Upper lobe of left lung (tissue), 6 donors: ENCODE data around the gene GAB2. TPM values are rescaled to one million over a fixed set of nuclear protein-coding genes. Genes with fewer than 3 reads are reported as not detected.

ENCODE experiments used
- ATAC-seq, 2 donors: fragments of 200-7000 bp; cut with Tn5 transposase; one replicate each; pipeline ENCODE4 v1.9.1; 2022; ENCODE audit warnings: mild to moderate bottlenecking in 2 of 2, moderate library complexity in 2 of 2; ENCODE audit not compliant: low FRiP score in 2 of 2
- DNase-seq, 2 donors: peaks; one replicate each; pipeline ENCODE4 v3.0.0-alpha.2; 2019 to 2020
- H3K27ac ChIP-seq, 4 donors: fragments of 200-600 bp; sonication (generic); one replicate each; pipeline ENCODE4 v1.5.1; 2016 to 2019
- H3K27me3 ChIP-seq, 4 donors: fragments of 200-600 bp; sonication (generic); one replicate each; pipeline ENCODE4 v1.5.1; 2017 to 2019
- H3K36me3 ChIP-seq, 4 donors: fragments of 200-600 bp; sonication (generic); one replicate each; pipeline ENCODE4 v1.5.1; 2016 to 2019
- H3K4me1 ChIP-seq, 4 donors: fragments of 200-600 bp; sonication (generic); one replicate each; pipeline ENCODE4 v1.5.1; 2018 to 2019
- H3K4me3 ChIP-seq, 4 donors: fragments of 200-600 bp; sonication (generic); one replicate each; pipeline ENCODE4 v1.5.1; 2017 to 2019; ENCODE audit warnings: mild to moderate bottlenecking in 2 of 4, moderate library complexity in 1 of 4
- H3K9me3 ChIP-seq, 4 donors: fragments of 200-600 bp; sonication (generic); one replicate each; pipeline ENCODE4 v1.5.1; 2018 to 2019
- EP300 ChIP-seq, 4 donors: sonication (generic); formaldehyde crosslinking; IDR thresholded peaks; one replicate each; pipeline ENCODE4 v1.5.1; 2017; ENCODE audit warnings: antibody characterized with exemption in 4 of 4, control low read depth in 2 of 4
- POLR2A ChIP-seq, 4 donors: fragments of 450-650 bp; IDR thresholded peaks; one replicate each; pipeline ENCODE4 v1.5.1; 2016 to 2017; ENCODE audit warnings: antibody characterized with exemption in 4 of 4, mild to moderate bottlenecking in 2 of 4
- POLR2AphosphoS5 ChIP-seq, 2 donors: sonication (generic); formaldehyde crosslinking; IDR thresholded peaks; one replicate each; pipeline ENCODE4 v1.5.1; 2017; ENCODE audit warnings: antibody characterized with exemption in 2 of 2
- WGBS, 2 donors: methylation state at CpG; one replicate each; pipeline ENCODE4 v1.1.5; 2017 to 2018; 5-methylcytosine and 5-hydroxymethylcytosine counted together
- total RNA-seq, 6 donors: library from RNA; depleted of rRNA in 4 of 6; stranded (reverse); fragments of >200 nt in 4 of 6; gene quantifications; one replicate each; pipeline versions ENCODE4 v1.1.0 to v1.2.1, GENCODE V29; 2016 to 2021
- TF ChIP-seq, protein P1 (sequence below), 6 experiments: fragments of 450-650 bp in 4 of 6; fragments of 200-600 bp in 2 of 6; sonication (generic) in 2 of 6; IDR thresholded peaks; one replicate each; pipeline ENCODE4 v1.5.1; 2016 to 2019; ENCODE audit warnings: antibody characterized with exemption in 6 of 6
- donor health status: DM: no; HTN: no; CAD: no; lungs with moderate emphysema.
- donor health status: DM: no; HTN: yes; CAD: no; lungs with severe emphysema.

GAB2 gene
- total RNA-seq, 6 donors from 2014 or later, result 40.9 to 76.6 (median 50.4) TPM

DNA sequence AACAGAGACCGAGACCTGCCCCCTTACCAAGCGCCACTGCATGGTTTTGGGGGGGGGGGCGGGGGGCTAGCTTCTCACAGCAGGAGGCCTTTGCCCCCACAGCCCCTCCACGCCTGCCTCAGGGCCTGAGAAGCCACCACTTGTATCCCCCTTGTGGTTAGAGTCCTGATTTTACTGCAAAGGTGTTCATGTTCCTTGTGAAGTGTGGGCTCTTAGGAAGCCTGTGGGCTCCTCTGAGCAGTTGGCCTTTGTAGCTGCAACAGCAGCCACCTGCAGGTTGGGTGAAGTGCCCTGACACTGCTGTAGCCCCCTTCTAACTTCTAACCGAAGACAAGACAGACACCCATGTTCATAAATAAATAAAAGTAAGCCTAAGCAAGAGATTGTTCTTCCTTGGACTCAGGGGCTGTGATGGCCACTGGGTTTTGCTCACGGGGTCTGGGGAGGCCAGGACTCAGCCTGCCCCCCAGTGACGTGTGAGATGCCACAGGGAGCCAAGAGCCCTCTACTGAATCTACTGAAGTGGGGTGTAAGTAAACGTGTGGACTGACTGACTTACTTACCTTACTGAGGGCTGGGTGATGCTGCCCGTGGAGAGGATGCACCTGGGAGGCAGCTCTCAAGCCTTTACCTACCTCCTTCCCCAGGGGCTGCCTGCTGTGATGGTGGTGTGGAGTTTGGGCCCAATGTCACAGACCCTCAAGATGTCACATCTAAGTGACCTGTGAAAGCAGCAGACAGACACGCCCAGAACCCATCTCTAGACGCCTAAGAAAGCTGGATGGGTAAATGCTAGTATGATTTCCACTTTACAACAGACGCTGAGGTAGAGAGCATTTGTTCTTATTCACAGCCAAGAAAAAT lies 203.1 kb downstream of the GAB2 start:
- Histone ChIP-seq H3K27me3 (no peaks in the 10 kb centered on the region), H3K27ac (no peak overlapping the region), H3K9me3 (no peaks in the 10 kb centered on the region), H3K4me3 (no peak overlapping the region), H3K4me1 (no peaks in the 10 kb centered on the region), H3K36me3 (peaks cover 15 to 64% (median 46%) of the 10 kb centered on the region in 4 donors)
- ATAC-seq (no peak), DNase-seq (no peak)
- TF ChIP-seq POLR2AphosphoS5 (IDR thresholded peaks at IDR 0.05) (no peak), EP300 (IDR thresholded peaks at IDR 0.05) (no peak), POLR2A (IDR thresholded peaks at IDR 0.05) (no peak)
- TF ChIP-seq, protein P1, sequence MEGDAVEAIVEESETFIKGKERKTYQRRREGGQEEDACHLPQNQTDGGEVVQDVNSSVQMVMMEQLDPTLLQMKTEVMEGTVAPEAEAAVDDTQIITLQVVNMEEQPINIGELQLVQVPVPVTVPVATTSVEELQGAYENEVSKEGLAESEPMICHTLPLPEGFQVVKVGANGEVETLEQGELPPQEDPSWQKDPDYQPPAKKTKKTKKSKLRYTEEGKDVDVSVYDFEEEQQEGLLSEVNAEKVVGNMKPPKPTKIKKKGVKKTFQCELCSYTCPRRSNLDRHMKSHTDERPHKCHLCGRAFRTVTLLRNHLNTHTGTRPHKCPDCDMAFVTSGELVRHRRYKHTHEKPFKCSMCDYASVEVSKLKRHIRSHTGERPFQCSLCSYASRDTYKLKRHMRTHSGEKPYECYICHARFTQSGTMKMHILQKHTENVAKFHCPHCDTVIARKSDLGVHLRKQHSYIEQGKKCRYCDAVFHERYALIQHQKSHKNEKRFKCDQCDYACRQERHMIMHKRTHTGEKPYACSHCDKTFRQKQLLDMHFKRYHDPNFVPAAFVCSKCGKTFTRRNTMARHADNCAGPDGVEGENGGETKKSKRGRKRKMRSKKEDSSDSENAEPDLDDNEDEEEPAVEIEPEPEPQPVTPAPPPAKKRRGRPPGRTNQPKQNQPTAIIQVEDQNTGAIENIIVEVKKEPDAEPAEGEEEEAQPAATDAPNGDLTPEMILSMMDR (IDR thresholded peaks at IDR 0.05), result no peak
- WGBS, 2 donors, result 84 to 89% methylated on average over 8 to 12 of the region's 12 CpGs

DNA sequence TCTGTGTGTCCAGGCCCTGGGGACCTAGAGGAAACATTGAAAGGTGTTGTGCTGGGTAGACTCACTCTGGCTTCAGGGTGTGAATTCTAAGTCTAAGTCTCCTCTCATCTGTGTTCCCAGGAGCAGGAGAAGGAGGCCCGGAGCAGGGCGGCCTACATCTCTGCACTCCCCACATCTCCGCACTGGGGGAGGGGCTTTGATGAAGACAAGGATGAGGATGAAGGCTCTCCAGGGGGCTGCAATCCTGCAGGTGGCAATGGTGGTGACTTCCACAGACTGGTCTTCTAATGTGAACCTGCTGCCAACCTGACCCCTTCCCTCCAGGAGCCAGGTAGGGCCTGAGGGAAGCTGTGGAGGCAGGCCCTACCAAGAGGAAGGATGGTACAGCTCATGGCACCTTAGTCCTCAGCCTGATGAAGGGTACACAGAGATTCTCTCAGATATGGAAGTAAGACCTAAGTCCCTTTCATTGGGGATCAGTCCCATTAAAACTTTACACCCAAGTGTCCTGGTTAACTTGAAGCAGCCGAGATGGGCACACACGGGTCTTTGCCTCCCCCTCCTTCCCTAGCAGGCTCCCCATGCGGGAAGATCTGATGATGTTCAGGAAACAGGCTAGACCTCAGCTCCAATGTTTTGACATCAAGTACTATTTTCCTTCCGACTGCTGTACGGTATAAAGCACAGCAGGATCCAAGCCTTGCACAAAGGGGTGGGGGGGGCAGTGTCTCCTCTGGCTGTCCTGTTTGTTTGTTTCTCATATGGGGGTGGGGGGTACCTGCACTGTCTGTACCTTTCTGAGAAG lies 203.9 kb downstream of the GAB2 start:
- Histone ChIP-seq H3K4me3 (no peak overlapping the region), H3K36me3 (peaks cover 7 to 62% (median 41%) of the 10 kb centered on the region in 4 donors), H3K4me1 (no peaks in the 10 kb centered on the region), H3K9me3 (no peaks in the 10 kb centered on the region), H3K27ac (peak overlapping the region in 1 of 4 donors; percentile 12), H3K27me3 (no peaks in the 10 kb centered on the region)
- TF ChIP-seq, protein P1 (IDR thresholded peaks at IDR 0.05), result no peak
- TF ChIP-seq EP300 (IDR thresholded peaks at IDR 0.05), result no peak
- no peak for TF ChIP-seq POLR2A (IDR thresholded peaks at IDR 0.05)
- no peak for ATAC-seq
- DNase-seq, result no peak
- 75 to 80% methylated on average over 8 of the region's 8 CpGs for WGBS, 2 donors

DNA sequence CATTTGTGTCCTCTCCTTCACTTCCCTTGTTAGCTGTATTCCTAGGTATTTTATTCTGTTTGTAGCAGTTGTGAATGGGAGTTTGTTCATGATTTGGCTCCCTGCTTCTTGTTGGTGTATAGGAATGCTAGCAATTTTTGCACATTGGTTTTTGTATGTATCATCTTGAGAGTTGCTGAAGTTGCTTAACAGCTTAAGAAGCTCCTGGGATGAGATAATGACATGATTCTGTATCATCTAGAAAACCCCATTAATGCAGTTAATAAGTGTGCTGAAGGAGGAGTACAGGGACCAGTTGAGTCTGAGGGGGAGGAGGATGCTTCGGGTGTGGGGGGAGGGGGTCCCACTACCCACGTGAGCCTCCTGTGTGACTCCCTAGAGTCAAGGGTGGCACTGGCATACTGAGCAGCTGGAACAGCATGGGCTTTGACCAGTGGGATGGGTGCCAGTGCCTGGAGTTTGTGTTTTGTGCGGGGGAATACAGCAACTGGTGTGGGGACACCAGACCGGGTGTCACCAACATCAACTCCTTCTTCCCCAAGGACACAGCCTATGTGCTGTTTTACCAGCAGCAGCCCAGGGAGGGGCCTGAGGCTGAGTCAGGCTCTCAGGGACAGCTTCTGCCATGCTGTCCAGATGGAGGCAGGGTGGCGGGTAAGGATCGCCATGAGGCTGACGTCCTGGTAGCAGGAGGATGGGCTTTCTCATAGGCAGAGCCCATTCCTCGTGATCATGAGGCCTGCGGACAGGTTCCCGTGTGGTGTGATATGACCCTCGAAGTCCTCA lies 204.8 kb downstream of the GAB2 start:
- H3K4me1 ChIP-seq, result no peaks in the 10 kb centered on the region
- ATAC-seq (no peak), DNase-seq (no peak)
- H3K27ac ChIP-seq, result peak overlapping the region in 2 of 4 donors; percentile 12 to 49
- no peaks in the 10 kb centered on the region for H3K27me3 ChIP-seq
- WGBS, 2 donors, result 75 to 87% methylated on average over 2 to 11 of the region's 11 CpGs
- peaks cover 6 to 58% (median 34%) of the 10 kb centered on the region in 4 donors for H3K36me3 ChIP-seq
- TF ChIP-seq POLR2AphosphoS5 (IDR thresholded peaks at IDR 0.05) (no peak), POLR2A (IDR thresholded peaks at IDR 0.05) (no peak)
- no peaks in the 10 kb centered on the region for H3K9me3 ChIP-seq
- no peak overlapping the region for H3K4me3 ChIP-seq

DNA sequence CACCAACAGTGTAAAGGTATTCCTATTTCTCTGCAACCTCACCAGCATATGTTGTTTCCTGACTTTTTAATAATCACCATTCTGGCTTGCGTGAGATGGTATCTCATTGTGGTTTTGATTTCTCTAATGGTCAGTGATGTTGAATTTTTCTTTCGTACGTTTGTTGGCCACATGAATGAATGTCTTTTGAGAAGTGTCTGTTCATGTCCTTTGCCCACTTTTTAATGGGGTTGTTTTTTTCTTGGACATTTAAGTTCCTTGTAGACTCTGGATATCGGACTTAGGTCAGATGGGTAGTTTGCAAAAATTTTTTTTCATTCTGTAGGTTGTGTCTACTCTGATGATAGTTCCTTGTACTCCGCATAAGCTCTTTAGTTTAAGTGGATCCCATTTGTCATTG lies 206.1 kb downstream of the GAB2 start:
- Histone ChIP-seq H3K4me3 (no peak overlapping the region), H3K9me3 (no peaks in the 10 kb centered on the region), H3K36me3 (peaks cover 5 to 56% (median 30%) of the 10 kb centered on the region in 4 donors), H3K4me1 (no peaks in the 10 kb centered on the region), H3K27me3 (no peaks in the 10 kb centered on the region), H3K27ac (no peak overlapping the region)
- TF ChIP-seq, protein P1 (IDR thresholded peaks at IDR 0.05), result no peak
- no peak for TF ChIP-seq POLR2A (IDR thresholded peaks at IDR 0.05)
- TF ChIP-seq EP300 (IDR thresholded peaks at IDR 0.05), result no peak
- TF ChIP-seq POLR2AphosphoS5 (IDR thresholded peaks at IDR 0.05), result no peak
- WGBS, 2 donors, result 93 to 94% methylated on average over 5 of the region's 5 CpGs
- ATAC-seq (no peak), DNase-seq (no peak)
